GF-D8 (cell line): ENCODE results near the gene MAN1C1.
A peak's percentile ranks its signal among the peaks of the same experiment; 100 is the strongest.
"Not testable (repeated sequence)": the region's sequence is repeated elsewhere in the genome, so short reads cannot be mapped to it uniquely, and the experiment has no call there.

Experiments used
- DNase-seq: peaks from one replicate; lab custom pipeline; 2025; lab: John Stamatoyannopoulos, UW

MAN1C1 gene

GRCh38 chr1:25583519-25584370 lies 32.8 kb upstream of the MAN1C1 start:
- no peak for DNase-seq

GRCh38 chr1:25586181-25586588 lies 30.4 kb upstream of the MAN1C1 start:
- no peak for DNase-seq

DNA sequence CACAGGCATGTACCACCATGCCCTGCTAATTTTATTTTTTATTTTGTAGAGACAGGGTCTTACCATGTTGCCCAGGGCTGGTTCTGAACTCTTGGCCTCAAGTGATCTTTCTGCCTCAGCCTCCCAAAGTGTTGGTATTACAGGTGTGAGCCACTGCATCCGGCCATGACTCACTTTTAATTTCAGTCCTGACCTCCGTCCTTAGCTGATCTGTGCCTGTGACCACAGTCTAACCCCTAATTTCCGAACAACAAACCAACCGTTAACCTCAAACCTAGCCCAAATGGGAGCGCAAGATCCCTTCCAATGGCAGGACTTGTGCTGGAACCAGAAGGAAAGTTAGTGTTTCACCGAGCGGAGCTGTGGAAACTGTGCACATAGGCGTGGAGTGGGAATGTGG lies 29.3 kb upstream of the MAN1C1 start:
- no peak for DNase-seq

DNA sequence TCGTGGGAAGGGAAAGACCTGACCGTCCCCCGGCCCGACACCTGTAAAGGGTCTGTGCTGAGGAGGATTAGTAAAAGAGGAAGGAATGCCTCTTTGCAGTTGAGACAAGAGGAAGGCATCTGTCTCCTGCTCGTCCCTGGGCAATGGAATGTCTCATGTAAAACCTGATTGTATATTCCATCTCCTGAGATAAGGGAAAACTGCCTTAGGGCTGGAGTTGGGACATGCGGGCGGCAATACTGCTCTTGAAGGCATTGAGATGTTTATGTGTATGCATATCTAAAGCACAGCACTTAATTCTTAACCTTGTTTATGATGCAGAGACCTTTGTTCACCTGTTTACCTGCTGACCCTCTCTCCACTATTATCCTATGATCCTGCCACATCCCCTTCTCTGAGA lies 28.4 kb upstream of the MAN1C1 start:
- not testable (repeated sequence) for DNase-seq

- DNase-seq: not testable (repeated sequence)
Measured at GRCh38 chr1:25588786-25589185, 27.8 kb upstream of the MAN1C1 start.

GRCh38 chr1:25590096-25590824 lies 26.3 kb upstream of the MAN1C1 start:
- DNase-seq: no peak

DNA sequence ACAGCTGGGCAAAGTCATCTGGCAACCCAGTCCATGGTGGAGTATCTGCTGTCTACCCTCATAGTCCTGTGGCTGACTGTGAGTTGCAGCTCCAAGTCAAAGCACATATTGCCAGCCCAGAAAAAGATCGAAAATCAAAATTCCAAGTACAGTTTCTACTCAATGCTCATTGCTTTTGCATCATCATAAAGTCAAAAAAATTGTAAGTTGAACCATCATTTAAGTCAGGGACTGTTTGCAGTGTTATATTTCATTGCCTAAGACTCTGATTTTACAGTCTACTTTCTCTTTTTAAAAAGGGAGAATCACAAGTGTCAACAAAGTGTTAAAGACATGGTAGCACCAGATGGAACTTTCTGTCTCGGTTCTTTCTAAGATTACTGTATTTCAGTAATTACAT lies 22.7 kb upstream of the MAN1C1 start:
- no peak for DNase-seq

GRCh38 chr1:25594971-25595370 lies 21.6 kb upstream of the MAN1C1 start:
- no peak for DNase-seq

DNA sequence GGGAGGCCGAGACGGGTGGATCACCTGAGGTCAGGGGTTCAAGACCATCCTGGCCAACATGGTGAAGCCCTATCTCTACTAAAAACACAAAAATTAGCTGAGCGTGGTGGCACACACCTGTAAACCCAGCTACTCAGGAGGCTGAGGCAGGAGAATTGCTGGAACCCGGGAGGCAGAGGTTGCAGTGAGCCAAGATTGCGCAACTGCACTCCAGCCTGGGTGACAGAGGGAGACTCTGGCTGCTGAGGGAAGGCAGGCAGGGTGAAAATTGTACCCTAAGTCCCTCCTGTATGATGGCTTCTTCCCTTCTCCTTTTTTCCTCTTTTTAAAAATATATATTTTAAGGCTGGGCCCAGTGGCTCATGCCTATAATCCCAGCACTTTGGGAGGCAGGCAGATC lies 19.9 kb upstream of the MAN1C1 start:
- DNase-seq: not testable (repeated sequence)

GRCh38 chr1:25598879-25599278 lies 17.7 kb upstream of the MAN1C1 start:
- no peak for DNase-seq

DNA sequence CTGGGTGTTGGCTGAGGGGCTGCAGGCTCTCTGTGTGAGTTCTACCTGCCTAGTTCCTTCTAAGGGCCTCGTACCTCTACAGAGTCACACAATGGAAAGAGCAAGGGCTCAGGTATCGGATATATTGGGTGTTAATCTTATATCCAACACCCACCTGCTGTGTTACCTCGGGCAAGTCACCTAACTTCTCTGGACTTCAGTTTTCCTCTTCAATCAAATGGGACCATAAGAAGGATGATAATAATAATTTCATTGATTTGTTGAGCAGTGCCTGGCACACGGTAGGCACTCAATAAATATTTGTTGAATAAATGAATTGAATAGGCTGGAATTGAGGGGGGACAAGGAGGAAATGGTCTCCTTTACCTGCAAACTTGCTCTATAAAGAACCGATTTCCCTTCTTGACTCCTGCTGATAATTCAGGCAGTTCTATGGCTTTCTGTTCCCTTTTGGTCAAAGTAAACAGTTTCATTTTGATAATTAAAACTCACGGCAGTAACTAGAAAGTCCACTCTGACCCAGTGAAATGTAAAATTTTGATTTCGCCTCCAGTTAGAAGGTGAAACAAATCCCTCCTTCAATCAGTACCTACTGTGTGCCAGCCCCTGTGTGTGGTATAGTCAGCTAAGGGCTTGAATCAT lies 16.5 kb upstream of the MAN1C1 start:
- no peak for DNase-seq

- DNase-seq: not testable (repeated sequence)
Measured at GRCh38 chr1:25600971-25601699, 15.5 kb upstream of the MAN1C1 start.

- not testable (repeated sequence) for DNase-seq
Measured at GRCh38 chr1:25603779-25604538, 12.6 kb upstream of the MAN1C1 start.

- DNase-seq: no peak
Measured at GRCh38 chr1:25607123-25607522, 9.5 kb upstream of the MAN1C1 start.

GRCh38 chr1:25608488-25609178 lies 8.0 kb upstream of the MAN1C1 start:
- peak; percentile 59 for DNase-seq

DNA sequence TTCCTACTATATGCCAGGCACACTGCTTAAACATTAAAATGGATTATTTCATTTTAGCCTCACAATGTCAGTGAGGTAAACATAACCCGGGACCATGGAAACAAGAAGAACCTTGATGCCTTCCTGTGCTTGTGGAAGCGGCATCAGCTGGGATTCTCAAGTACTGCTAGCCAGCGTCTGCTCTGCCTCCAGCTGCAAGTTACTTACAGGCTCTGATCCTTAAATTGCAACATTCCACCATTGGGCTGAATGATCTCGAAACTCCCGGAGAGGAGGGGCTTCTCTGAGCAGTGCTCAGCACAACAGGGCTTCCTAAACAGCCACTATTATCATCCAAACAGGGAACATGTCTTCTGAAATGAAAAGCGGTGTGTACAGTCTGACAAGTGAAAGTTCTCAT lies 6.7 kb upstream of the MAN1C1 start:
- no peak for DNase-seq

DNA sequence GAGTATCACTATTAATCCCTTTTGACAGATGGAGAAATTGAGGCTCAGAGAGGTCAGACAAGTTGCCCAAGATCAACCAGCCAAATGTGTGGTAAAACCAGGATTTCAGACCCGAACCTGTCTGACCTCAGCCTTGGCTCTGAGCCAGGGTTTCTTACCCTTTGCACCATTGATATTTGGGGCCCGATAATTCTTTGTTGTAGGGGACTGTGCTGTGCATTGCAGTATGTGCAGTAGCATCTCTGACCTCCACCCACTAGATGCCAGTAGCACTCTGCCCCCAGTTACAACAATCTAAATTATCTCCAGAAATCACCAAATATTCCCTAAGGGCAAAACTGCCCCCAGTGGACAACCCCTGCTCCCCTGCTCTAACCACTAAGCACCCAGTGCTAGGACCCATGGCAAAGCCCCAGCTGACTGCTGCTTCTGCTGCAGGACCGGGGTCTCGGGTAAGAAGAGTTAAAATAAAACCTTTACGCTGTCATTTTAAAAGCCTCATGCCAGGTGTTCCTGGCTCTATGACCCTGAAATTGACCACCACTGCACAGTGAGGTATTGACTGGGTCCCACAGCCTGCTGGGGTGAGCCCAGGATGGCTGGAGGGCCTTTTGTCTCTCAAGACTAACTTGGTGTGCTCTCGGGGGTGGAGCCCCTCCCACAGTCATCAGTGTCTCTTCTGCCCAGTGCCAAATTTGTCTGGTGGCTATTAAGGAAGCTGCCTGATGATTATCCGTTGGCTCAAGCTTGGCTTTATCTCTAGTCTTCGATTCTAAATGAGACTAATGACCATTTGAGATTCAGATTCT lies 5.6 kb upstream of the MAN1C1 start:
- DNase-seq: peak; percentile 20

DNA sequence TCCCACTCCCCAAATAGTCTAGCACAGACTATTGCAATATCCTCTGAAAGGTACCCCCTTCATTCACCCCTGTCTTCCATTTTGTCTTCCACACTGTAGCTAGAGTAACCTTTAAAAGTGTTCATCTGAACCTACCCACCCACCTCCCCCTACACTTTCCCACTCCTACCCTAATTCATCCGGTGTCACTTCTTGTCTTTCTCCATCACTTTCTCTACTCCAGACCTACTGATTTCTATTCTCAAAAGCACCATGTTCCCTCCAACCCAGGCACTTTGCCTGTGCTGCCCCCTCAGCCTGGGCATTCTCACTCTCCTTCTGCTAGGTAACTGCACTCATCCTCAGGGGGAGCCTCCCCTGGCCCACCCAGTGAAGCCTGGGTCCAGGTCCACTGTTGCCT lies 4.7 kb upstream of the MAN1C1 start:
- no peak for DNase-seq

- no peak for DNase-seq
Measured at GRCh38 chr1:25612421-25612820, 4.2 kb upstream of the MAN1C1 start.

DNA sequence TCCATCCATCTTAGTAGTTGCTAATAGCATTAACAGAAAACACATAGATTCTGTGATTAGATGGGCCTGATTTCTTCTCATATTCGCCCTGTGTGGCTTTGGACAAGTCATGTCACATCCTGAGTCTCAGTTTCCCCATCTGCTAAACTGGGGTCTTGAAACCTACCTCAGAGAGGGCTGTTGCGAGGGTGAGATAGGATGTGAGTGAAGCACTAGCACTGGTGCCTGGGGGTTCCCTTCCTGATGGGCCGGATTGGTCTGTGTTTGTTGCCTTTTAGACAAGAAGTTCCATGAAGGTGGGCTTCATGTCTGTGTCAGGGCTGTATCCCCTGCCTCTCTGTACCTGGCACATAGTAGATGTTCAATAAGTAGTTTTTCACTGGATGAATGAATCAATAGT lies 3.5 kb upstream of the MAN1C1 start:
- no peak for DNase-seq
